ENCODE results near the gene CLASP2. TPM values are rescaled to one million over a fixed set of nuclear protein-coding genes. Genes with fewer than 3 reads are reported as not detected.

CLASP2 gene
- total RNA-seq, 1 experiment from 2014 or later, result 40.4 TPM

DNA sequence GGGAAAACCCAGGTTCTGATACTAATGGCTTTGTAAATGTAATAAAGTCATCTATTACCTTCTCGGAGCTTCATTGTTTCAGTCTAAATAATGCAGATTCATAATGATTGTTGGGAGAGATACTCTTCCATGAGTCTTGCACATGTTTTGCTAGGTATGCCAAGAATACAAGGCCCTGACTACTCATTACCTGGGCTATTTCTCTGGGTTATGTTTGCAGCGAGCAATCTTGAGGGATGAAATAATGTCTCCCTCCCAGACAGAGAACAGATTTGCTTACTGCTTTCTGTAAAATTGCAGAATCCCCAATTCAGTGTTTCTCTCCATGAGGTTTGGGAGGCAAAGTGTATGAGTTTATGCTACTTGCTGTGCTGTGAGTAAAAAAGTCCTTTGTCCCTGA, 6.2 kb upstream of the CLASP2 start:
- H3K4me1 ChIP-seq (ENCODE audit: control insufficient read depth, insufficient read depth, low read length), result no peaks in the 10 kb centered on the region
- TF ChIP-seq CTCF (IDR thresholded peaks at IDR 0.05) (no peak), SIN3A (IDR thresholded peaks at IDR 0.05; ENCODE audit: borderline replicate concordance, insufficient read depth, low read depth, low read length) (no peak), REST (IDR thresholded peaks at IDR 0.05; ENCODE audit: insufficient read depth in 1 of 2, low read depth in 2 of 2, low read length in 1 of 2) (no peak), TCF7L2 (IDR thresholded peaks at IDR 0.05; ENCODE audit: low read depth, low read length) (no peak), POLR2AphosphoS5 (IDR thresholded peaks at IDR 0.05; ENCODE audit: low read depth, low read length) (no peak)
- ATAC-seq (no peak), DNase-seq (ENCODE audit: low read depth, low spot score) (no peak)
- CTCF ChIA-PET, result no interaction called here
- no peak overlapping the region for H3K27ac ChIP-seq (ENCODE audit: low read length)
- H3K4me3 ChIP-seq (ENCODE audit: low read depth in 2 of 2, low read length in 2 of 2), result no peak overlapping the region
- intact Hi-C loops (cut with micrococcal nuclease; ENCODE audit: unreplicated experiment), result no loop called here
- in situ Hi-C loops (cut with HindIII; ENCODE audit: low pct_unique_long_range_greater_than_20kb, low sequenced_read_pairs), result no loop called here
- no peaks in the 10 kb centered on the region for H3K9me3 ChIP-seq (ENCODE audit: control insufficient read depth, insufficient read depth, low read depth, low read length)
- no peaks in the 10 kb centered on the region for H3K27me3 ChIP-seq (ENCODE audit: control insufficient read depth, insufficient read depth, low read length)
- no TSS peak for BruUV-seq (replicated peaks)
- POLR2A ChIA-PET, result interaction anchor here (0.6 kb wide), 1 partner anchor 60 kb away, joined by 3 read pairs; no protein-coding TSS in a partner anchor
- no peaks in the 10 kb centered on the region for H3K36me3 ChIP-seq (ENCODE audit: control insufficient read depth, insufficient read depth, low read length)

- H3K27ac ChIP-seq (ENCODE audit: low read length), result no peak overlapping the region
- no TSS peak for BruUV-seq (replicated peaks)
- in situ Hi-C loops (cut with HindIII; ENCODE audit: low pct_unique_long_range_greater_than_20kb, low sequenced_read_pairs) (no loop called here), intact Hi-C loops (cut with micrococcal nuclease; ENCODE audit: unreplicated experiment) (no loop called here)
- DNase-seq (ENCODE audit: low read depth, low spot score) (no peak), ATAC-seq (no peak)
- no peaks in the 10 kb centered on the region for H3K9me3 ChIP-seq (ENCODE audit: control insufficient read depth, insufficient read depth, low read depth, low read length)
- H3K27me3 ChIP-seq (ENCODE audit: control insufficient read depth, insufficient read depth, low read length), result no peaks in the 10 kb centered on the region
- H3K4me3 ChIP-seq (ENCODE audit: low read depth in 2 of 2, low read length in 2 of 2), result no peak overlapping the region
- CTCF ChIA-PET, result no interaction called here
- TF ChIP-seq POLR2AphosphoS5 (IDR thresholded peaks at IDR 0.05; ENCODE audit: low read depth, low read length) (no peak), SIN3A (IDR thresholded peaks at IDR 0.05; ENCODE audit: borderline replicate concordance, insufficient read depth, low read depth, low read length) (no peak), REST (IDR thresholded peaks at IDR 0.05; ENCODE audit: insufficient read depth in 1 of 2, low read depth in 2 of 2, low read length in 1 of 2) (no peak)
- POLR2A ChIA-PET, result no interaction called here
- no peaks in the 10 kb centered on the region for H3K36me3 ChIP-seq (ENCODE audit: control insufficient read depth, insufficient read depth, low read length)
- no peaks in the 10 kb centered on the region for H3K4me1 ChIP-seq (ENCODE audit: control insufficient read depth, insufficient read depth, low read length)
Observed at GRCh38 chr3:33722626-33723370, 4.7 kb upstream of the CLASP2 start.

All from Panc1 (cell line).